Amygdala (tissue), 56 donors: ENCODE data around the gene RNF207.
A peak's percentile ranks its signal among the peaks of the same experiment; 100 is the strongest.

Experiments
- DNase-seq, 56 donors: peaks; one replicate each; lab custom pipeline; 2025; lab: John Stamatoyannopoulos, UW

The RNF207 gene

DNA sequence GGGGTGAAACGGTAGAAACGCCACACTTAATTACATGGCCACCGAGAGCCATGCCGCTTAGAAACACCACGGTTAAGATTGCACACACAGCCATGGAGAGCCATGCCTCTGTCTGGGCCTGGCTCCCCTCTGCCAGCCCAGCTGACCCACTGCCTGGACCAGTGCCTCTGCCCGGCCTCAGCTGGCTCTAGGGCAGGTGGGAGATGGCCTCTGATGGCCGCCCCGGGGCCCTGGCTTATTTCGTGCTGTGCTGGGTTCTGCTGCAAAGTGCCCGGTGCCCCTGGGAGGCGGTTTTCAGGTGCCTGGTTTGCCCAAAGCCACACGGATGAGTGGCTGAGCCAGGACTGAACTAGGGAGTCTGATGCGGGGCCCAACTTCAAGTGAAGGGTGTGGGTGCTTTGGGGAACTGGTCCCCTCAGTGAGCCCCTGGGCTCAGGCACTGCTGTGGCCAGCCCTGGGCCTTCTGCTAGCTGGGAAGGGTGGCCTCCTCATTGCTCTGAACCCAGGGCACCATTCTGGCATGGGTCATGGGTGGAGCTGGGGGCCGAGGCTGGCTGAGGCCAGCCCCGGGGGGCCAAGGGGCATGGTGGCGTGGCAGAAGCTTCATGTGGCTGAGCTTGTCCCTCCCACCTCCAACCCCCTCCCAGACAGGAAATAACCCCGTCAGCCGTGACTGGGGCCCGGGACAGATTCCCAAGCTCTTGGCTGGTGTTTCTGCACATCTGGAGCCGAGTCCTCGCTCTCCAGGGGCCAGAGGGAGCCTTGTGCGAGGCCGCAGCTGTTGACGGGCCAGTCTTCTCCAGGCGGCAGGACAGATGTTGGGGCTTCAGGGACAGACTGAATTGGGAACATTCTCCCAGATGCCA is 56.9 kb downstream of the RNF207 start:
- peak in 3 of 56 donors; percentile 14 to 30 (median 15) for DNase-seq

DNA sequence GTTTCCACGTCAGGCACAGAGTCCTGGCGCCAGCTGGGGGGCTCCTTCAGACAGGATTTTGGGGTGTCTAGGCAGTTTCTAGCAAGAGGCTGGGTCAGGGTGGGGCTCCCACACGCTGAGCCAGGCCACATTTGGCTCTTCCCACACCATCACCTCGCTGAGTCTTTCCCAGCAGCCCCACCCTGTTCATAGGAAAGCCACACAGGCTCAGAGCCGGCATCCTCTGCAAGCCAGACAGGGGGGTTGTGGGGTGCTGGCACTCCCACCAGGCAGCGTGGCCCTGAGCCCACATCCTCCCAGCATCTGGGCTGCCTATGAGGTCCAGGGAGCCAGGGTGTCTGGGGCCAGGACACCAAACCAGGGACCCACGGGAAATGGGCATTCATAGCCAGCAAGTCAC is 57.8 kb downstream of the RNF207 start:
- no peak for DNase-seq

DNA sequence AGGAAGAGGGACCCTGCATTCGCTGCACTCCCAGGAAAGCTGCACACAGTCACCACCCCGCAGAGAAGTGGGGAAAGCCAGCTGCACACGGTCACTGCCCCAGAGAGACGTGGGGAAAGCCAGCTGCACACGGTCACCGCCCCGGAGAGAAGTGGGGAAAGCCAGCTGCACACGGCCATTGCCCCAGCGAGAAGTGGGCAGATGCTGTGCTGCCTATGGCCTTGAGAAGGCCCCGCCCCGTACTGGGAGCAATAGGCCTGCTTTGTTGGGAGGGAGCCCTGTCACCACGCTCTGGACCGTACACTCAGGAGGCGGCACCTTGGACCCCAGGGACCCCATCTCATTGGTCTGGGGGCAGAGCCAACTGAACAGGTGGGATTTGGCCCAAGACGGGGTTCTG is 59.2 kb downstream of the RNF207 start:
- no peak for DNase-seq

DNA sequence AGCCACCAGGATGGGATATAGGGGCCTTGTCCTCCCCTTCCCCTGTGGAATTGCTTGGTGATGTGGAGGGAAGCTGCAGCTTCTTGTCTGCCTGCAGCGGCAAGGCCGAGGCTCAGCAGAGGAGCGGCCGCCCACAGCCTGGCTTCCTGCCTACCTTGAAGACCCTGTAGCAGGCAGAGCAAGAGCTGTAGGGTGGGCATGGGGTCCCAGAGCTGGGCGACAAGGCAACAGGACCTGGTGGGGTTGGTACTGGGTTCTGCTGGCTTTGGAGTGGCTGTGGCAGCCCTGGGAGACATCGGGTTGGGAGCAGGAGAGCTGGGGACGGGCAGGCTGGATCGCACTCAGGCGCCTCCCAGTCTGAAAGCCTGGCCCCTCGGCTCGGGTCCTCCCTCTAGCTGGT is 60.7 kb downstream of the RNF207 start:
- DNase-seq, result no peak

DNA sequence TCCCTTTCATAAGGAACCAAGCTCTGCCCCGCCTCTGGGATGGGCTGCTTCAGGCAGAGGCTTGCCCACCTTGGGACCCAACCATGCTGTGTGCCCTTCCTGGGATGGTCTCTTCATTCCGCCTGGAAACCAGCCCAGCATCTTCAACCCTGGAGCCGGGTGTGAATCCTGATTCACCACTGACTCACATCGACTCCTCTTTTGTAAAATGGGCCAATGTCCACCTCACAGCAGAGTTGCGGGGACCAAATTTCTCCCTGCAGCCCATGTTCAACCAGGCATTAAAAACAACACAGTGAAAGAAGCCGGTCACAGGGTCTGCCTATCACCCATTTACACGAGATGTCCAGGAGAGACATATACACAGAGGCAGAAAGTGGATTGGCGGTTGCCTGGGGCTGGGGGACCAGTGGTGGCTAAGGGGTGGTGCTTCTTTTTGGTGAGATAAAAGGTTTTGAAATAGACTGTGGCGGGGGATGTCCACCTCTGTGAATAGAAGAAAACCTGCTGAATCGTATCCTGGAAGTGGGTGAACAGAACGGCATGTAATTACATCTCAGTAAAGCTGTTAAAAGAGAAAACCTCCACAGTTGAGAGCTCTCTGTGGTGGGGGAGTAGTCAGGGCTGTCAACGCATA is 61.9 kb downstream of the RNF207 start:
- peak in 16 of 56 donors; percentile 10 to 62 (median 29) for DNase-seq

DNA sequence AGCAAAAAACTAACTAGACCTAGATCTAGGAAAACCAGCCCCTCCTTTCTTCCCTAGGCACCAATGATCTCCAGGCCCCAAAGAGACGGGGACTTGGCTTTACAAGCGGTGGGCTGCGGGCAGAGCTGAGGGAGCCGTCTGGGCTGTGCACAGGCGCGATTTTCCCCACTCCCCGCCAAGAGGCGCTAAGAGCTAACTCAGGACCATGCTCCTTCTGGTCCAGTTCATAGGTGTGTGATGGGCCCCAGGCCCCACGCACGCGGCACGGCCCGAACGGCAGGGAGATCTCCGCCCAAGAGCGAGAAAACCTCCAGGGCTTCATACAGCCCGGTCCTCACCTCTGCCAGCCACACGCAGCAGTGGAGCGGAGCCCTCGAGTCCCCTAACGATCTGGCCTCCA is 62.5 kb downstream of the RNF207 start:
- no peak for DNase-seq

DNA sequence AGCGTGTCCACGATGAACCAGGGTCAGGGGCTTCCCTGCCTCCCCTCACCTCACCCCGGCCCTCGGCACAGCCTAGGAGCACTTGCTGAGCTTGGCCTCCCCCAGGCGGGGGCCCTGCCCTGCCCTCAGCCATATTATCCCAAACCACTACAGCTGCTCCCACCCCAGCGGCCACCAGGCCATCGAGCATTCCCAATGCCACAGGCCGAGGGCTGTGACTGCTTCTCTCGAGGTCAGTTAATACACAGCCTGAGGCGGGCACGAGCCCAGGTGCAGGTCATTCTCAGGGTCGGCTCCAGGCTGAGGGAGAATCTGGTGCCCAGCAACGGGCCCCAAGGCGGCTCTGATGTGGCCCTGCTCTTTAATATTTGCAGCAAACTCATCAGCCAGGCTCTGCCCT is 63.4 kb downstream of the RNF207 start:
- no peak for DNase-seq

DNA sequence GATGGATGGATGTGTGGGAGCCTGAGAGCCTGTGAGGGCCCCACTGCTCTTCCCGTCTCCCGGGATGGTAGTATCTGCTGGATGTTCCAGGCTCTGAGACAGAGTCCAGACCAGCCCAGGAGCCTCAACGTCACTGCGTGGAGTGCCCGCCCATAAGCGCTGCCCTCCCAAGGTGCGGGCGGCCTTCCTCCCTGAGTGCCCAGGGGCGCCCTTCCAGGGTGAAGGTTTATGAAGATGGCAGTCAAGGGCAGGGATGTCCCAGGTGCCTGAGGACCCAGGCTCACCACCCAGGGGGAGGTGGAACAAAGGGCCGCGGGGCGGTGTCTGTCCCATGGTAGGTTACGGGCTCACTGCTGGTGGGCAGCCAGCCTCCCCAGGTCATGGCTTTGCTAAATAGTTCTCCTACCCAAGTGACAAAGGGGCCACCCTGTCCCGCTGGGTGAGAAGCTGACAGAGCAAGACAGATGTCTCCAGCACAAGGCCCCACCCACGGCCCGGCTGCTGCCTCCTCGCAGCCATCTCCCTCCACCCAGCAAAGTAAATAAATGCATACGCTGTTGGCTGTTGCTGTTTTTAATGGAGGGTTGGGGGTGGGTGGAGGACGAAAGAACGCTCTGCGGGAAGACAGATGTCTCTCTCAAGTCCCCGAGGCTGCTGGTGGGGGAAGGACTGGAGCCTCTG is 63.9 kb downstream of the RNF207 start:
- peak in 17 of 56 donors; percentile 7 to 54 (median 28) for DNase-seq

DNA sequence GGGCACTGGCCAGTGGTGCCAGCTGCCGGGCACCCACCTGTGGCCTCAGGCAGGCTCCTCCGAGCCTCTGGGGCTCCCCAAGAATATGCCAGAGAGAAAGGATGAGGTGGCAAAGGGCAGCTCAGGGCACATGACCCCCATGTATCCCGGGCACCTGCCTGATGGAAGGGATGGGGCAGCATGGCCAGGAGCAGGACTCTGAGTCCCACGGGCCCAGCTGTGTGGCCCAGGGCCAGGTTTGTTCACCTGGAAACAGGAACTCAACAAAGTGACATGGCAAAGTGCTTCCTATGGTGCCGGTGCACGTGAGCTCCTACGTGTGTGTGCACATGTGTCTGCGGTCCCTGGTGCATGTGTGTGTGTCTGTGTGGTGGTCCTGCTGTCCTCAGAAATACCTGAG is 64.5 kb downstream of the RNF207 start:
- DNase-seq, result no peak
